Activated CD8-positive, alpha-beta memory T cell treated with anti-CD3 and anti-CD28 coated beads for 36 hours (primary cell): ENCODE measurements around the gene ACOX1. TPM values are rescaled to one million over a fixed set of nuclear protein-coding genes. Genes with fewer than 3 reads are reported as not detected.

Source experiments
- CTCF ChIA-PET: fragments of 350-600 bp; sonication (Branson Sonifier 250); formaldehyde crosslinking; loops from one replicate; lab custom pipeline; 2021; ENCODE audit warnings: antibody characterized with exemption; lab: Charles Lee
- POLR2A ChIA-PET: fragments of 350-600 bp; sonication (Branson Sonifier 250); formaldehyde crosslinking; loops from one replicate; lab custom pipeline; 2021; ENCODE audit warnings: antibody characterized with exemption; lab: Charles Lee
- total RNA-seq, 2 experiments: library from RNA; stranded (reverse); gene quantifications; one replicate each; pipeline ENCODE4 v1.2.3, GENCODE V29; 2021

ACOX1 gene
- total RNA-seq, 2 experiments from 2014 or later: 28.4 to 33.7 TPM

GRCh38 chr17:75965468-75965867, 13.5 kb downstream of the ACOX1 start:
- CTCF ChIA-PET: interaction anchor here (0.6 to 0.7 kb wide), 3 partner anchors 13 to 211 kb away, joined by 3 read pairs; no protein-coding TSS in a partner anchor
- POLR2A ChIA-PET: interaction anchor here (0.6 kb wide), 2 partner anchors 11 to 1751 kb away, joined by 3 to 4 read pairs; no protein-coding TSS in a partner anchor

- CTCF ChIA-PET: interaction anchor here (0.9 kb wide), 2 partner anchors 42 to 327 kb away, joined by 3 read pairs; no protein-coding TSS in a partner anchor
- POLR2A ChIA-PET: no interaction called here
Observed at GRCh38 chr17:75959839-75960511, 19.0 kb downstream of the ACOX1 start.

DNA sequence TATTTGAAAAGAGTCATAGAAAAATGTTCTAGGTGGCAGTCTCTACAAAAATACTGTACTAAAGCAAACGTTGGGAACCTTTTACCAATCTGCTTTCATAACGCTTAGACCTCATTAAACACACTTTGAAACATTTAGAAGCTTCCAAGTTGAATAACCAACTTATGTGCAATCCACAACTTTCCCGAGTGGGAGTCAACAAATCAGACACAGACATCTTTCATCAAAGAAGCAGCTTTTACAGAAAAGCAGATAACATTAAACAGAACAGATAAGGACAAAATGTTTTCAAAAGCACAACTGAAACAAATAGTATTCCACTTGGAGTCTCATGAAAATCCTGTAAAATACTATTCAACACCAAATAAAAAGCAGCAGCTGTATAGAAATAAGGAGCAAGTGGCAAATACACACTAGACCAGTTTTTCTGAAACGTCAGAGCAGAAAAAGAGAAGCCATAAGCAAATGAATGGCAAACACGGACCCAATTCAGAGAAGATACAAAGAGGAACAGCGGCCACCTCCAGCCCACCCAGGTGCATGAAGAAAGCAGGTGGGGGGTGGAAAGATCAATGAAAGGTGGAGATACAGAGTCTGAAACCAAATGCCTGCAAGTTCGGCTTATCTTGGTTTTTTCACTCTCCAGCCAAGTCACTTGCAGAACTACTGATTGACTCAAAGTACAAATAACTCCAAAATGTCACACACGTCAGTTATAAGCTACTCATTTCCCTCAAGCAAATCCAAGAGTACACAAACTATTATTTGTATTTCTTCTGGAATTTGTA, 19.7 kb downstream of the ACOX1 start:
- ChIA-PET POLR2A (no interaction called here), CTCF (interaction anchor here (0.9 kb wide), 1 partner anchor 326 kb away, joined by 3 read pairs; no protein-coding TSS in a partner anchor)

DNA sequence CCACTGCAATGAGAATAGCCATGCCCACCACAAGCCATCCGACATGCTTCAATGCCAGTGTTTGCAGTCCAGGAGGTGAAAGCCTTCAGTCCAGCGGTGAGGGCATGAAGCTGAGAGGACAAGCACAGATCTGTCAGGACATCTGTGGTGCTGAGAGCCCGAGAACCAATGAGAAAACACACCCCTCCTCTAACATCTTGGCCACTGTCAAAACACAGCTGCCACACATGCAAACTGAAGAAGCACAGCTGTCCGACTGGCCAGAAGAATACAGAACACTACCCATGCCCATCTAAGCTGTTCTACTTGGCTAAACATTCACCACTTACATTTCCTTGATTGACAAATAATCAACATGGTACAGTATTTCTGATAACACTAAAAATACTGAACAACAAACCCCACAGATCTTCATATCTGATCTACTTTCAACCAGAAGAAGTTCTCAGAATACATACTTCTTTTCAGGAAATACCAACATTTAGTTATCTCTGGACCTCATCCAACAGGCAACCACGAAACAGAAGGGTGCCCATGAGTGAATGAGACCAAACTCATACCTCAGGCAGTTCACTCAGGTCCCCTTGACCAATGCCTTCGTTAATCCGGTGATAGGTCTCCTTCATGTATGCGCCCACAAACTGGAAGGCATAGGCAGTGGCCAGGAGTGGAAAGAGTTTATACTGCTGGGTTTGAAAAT, 28.0 kb downstream of the ACOX1 start:
- POLR2A ChIA-PET: no interaction called here
- CTCF ChIA-PET: interaction anchor here (0.7 kb wide), 1 partner anchor 15 kb away, joined by 3 read pairs; no protein-coding TSS in a partner anchor

GRCh38 chr17:75950421-75950820, 28.5 kb downstream of the ACOX1 start:
- ChIA-PET CTCF (no interaction called here), POLR2A (no interaction called here)

DNA sequence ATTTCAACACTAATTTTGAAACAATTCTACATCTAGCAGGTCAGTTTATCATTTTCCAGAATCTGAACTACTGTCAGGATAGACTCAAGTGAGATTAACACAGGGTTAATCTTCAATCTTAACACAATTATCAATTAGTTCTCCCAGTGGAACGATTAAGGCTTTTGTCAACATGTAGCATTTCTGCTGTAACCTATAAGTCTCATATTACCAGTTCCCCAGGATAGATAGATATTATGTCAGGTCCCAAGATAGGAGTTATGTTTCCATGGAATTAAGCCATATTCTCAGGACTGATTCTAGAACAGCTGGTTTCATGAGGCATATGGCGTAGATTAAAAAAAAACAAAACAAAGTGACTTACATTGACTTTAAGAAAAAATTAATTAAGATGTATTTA, 33.8 kb downstream of the ACOX1 start:
- ChIA-PET CTCF (no interaction called here), POLR2A (no interaction called here)

GRCh38 chr17:75943491-75943890, 35.5 kb downstream of the ACOX1 start:
- ChIA-PET CTCF (no interaction called here), POLR2A (no interaction called here)

DNA sequence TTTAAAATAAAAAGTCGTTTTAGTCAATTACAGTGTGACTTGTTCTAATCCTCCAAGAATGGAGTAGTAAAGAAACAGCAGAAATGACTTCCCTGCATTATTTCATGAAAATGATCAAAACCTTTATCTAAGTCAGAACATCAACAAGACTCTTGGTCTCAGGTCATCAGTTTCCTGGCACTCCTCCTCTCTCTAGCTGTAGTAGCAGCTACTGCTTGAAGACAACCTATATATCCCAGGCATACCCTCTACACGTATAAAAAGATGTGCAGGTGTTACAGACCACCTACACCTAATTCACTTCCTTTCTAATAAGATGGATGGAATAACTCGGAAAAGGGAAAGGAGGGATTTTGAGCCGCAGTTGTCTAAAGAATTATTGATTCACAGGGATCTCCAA, 36.5 kb downstream of the ACOX1 start:
- ChIA-PET POLR2A (no interaction called here), CTCF (no interaction called here)

DNA sequence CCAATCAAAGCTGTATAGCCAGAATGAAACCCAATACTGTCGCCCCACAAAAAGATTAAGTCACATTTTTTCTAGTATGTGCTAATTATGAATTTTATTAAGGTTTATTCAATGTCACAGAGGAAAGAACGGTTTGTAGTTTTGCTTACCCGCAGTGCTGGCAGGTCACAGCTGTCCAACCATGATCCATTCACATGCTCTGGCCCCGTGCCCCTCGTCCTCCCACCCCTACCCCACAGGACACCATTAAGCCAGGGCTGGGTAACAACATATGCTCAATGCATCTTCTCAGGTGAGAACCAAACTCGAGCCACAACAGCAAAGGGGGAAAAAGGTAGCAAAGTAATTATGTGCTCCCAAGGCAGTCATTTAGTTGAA, 37.5 kb downstream of the ACOX1 start:
- CTCF ChIA-PET: interaction anchor here (1.0 to 1.3 kb wide), 2 partner anchors 36 to 616 kb away, joined by 3 read pairs; no protein-coding TSS in a partner anchor
- POLR2A ChIA-PET: interaction anchor here (0.6 to 0.8 kb wide), 2 partner anchors 37 to 342 kb away, joined by 3 to 9 read pairs; no protein-coding TSS in a partner anchor

- ChIA-PET POLR2A (interaction anchor here (0.6 to 0.8 kb wide), 2 partner anchors 37 to 343 kb away, joined by 3 to 9 read pairs; no protein-coding TSS in a partner anchor), CTCF (interaction anchor here (0.6 to 1.3 kb wide), 3 partner anchors 27 to 617 kb away, joined by 3 read pairs; no protein-coding TSS in a partner anchor)
Observed at GRCh38 chr17:75940727-75941441, 38.1 kb downstream of the ACOX1 start, which contains the start of gene FBF1. Gene FBF1 (minus strand): TSS chr17:75941042. CDS start chr17:75938149, 2,893 bp downstream.

DNA sequence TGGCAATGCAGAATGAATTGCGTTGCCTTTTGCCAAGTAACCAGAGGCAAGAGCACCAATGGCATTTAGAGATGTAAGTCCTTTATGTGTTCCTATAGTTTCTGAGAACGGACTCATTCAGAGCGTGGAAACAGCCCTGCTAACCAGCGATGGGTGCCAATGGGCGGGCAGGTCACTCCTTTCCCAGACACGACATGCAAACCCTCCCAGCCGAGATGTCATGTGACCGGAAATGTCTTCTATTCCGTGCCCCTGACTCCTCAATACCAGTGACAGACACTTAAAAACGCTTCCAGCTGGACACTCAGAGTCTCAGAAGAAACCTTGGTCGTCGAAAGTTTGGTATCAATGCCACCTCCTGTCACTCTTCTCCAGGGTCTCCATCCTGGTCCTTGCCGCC, 41.3 kb downstream of the ACOX1 start:
- CTCF ChIA-PET: no interaction called here
- POLR2A ChIA-PET: interaction anchor here (0.6 kb wide), 1 partner anchor 629 kb away, joined by 3 read pairs; no protein-coding TSS in a partner anchor

GRCh38 chr17:75933808-75934207, 45.2 kb downstream of the ACOX1 start:
- ChIA-PET CTCF (no interaction called here), POLR2A (no interaction called here)

- POLR2A ChIA-PET: no interaction called here
Observed at GRCh38 chr17:75932852-75933251, 46.1 kb downstream of the ACOX1 start.

GRCh38 chr17:75931062-75931461, 47.9 kb downstream of the ACOX1 start:
- CTCF ChIA-PET: no interaction called here
- POLR2A ChIA-PET: no interaction called here

More at GRCh38 chr17:75932852-75933251, 46.1 kb downstream of the ACOX1 start:
- CTCF ChIA-PET: no interaction called here

DNA sequence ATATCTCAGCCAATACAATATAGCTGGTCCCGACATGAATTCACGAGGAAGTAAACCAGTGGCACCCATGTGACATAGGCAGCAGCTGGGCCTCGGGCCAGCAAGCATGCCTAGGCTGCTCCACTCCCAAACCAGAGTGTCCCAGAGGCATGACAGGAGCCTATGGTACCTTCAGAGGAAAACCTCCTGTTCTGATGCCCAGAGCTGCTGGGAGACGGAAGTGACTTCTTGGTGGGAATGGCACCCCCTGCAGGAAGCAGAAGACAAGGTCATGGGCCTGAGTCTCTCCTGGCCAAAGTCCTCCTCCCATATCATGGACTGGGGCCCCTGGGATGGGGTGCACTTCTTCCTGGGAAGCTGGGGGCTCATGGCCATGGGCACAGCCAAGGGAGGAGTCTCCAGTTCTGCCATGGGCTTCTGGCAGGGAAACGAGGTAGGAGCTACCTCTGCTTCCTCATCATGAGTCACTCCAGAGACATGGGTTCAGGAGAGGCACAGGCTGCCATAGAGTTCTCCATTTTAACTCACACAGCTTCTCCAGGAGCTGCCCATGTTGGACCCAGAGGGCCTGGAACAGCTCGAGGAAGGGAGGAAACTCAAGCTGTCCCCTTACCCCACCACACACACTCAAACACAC, 51.6 kb downstream of the ACOX1 start:
- CTCF ChIA-PET: interaction anchor here (1.2 kb wide), 1 partner anchor 86 kb away, joined by 3 read pairs; no protein-coding TSS in a partner anchor
- POLR2A ChIA-PET: no interaction called here

DNA sequence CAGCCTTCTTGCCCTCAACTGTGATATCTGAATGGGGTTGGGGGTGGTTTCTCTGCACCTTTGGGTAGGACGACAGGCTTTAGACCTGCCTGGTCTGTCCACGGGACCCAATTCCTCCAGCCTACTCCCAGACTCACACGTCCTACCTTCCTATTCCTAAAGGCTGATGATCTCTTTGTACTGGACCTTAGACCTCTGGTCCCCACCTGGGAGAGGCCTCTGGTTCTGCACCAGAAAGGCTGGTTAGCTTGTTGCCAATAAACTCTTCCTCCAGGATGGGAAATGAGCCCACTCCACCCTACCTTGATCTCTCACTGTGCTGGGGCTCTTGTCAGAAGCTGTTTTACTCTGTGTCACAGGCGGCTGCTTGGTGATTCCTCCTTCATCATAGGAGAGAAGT, 52.5 kb downstream of the ACOX1 start:
- ChIA-PET CTCF (no interaction called here), POLR2A (no interaction called here)

GRCh38 chr17:75925912-75926311, 53.1 kb downstream of the ACOX1 start:
- POLR2A ChIA-PET: interaction anchor here (0.6 kb wide), 1 partner anchor 10 kb away, joined by 3 read pairs; no protein-coding TSS in a partner anchor

GRCh38 chr17:75925103-75925502, 53.9 kb downstream of the ACOX1 start:
- CTCF ChIA-PET: interaction anchor here (1.3 to 1.4 kb wide), 2 partner anchors 91 to 139 kb away, joined by 3 to 4 read pairs; no protein-coding TSS in a partner anchor
- POLR2A ChIA-PET: no interaction called here

More at GRCh38 chr17:75925912-75926311, 53.1 kb downstream of the ACOX1 start:
- CTCF ChIA-PET: interaction anchor here (1.3 kb wide), 1 partner anchor 91 kb away, joined by 4 read pairs; no protein-coding TSS in a partner anchor
